Thyroid gland (tissue), 4 donors: ENCODE results near the gene CXCL9.

Experiments
- POLR2A ChIP-seq, 2 donors: fragments of 450-650 bp; IDR thresholded peaks; one replicate each; pipeline ENCODE4 v1.6.1; 2017; ENCODE audit warnings: antibody characterized with exemption in 2 of 2, mild to moderate bottlenecking in 2 of 2, moderate library complexity in 1 of 2
- TF ChIP-seq, protein P1 (sequence below), 6 experiments: fragments of 200-600 bp in 3 of 6; fragments of 450-650 bp in 3 of 6; sonication (generic) in 3 of 6; IDR thresholded peaks; one replicate each; pipeline ENCODE4 v1.5.1; 2016 to 2019; ENCODE audit warnings: antibody characterized with exemption in 6 of 6, mild to moderate bottlenecking in 2 of 6, inconsistent platforms in 1 of 6, moderate library complexity in 1 of 6

DNA sequence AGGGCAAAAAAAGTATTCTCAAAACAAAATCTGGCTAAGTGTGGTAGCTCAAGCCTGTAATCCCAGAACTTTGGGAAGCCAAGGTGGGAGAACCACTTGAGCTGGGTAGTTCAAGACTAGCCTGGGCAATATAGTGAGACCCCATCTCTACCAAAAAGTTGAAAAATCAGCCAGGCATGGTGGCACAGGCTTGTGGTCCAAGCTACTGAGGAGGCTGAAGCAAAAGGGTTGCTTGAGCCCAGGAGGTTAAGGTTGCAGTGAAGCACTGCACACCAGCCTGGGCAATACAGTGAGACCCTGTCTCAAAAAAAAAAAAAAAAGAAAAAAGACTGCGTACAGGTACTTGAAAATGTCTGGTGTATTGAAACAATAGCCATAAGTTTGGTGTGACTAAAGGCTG is 14.8 kb downstream of the CXCL9 start:
- TF ChIP-seq, protein P1, sequence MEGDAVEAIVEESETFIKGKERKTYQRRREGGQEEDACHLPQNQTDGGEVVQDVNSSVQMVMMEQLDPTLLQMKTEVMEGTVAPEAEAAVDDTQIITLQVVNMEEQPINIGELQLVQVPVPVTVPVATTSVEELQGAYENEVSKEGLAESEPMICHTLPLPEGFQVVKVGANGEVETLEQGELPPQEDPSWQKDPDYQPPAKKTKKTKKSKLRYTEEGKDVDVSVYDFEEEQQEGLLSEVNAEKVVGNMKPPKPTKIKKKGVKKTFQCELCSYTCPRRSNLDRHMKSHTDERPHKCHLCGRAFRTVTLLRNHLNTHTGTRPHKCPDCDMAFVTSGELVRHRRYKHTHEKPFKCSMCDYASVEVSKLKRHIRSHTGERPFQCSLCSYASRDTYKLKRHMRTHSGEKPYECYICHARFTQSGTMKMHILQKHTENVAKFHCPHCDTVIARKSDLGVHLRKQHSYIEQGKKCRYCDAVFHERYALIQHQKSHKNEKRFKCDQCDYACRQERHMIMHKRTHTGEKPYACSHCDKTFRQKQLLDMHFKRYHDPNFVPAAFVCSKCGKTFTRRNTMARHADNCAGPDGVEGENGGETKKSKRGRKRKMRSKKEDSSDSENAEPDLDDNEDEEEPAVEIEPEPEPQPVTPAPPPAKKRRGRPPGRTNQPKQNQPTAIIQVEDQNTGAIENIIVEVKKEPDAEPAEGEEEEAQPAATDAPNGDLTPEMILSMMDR (IDR thresholded peaks at IDR 0.05) = no peak
- no peak for TF ChIP-seq POLR2A (IDR thresholded peaks at IDR 0.05)
